ENCODE data around the gene CCL3.
A peak's percentile ranks its signal among the peaks of the same experiment; 100 is the strongest.
"Not testable (repeated sequence)": the region's sequence is repeated elsewhere in the genome, so short reads cannot be mapped to it uniquely, and the experiment has no call there.

CCL3 gene

GRCh38 chr17:36082482-36083120, 7.3 kb downstream of the CCL3 start:
- Mint-ChIP-seq H3K4me3 (peak overlapping the region; percentile 35), H3K4me1 (ENCODE audit: low read depth) (peaks cover 18% of the 10 kb centered on the region), H3K27ac (peak overlapping the region; percentile 78)
- not testable (repeated sequence) for H3K9me3 Mint-ChIP-seq (ENCODE audit: low read depth); H3K27me3 Mint-ChIP-seq; H3K36me3 Mint-ChIP-seq

DNA sequence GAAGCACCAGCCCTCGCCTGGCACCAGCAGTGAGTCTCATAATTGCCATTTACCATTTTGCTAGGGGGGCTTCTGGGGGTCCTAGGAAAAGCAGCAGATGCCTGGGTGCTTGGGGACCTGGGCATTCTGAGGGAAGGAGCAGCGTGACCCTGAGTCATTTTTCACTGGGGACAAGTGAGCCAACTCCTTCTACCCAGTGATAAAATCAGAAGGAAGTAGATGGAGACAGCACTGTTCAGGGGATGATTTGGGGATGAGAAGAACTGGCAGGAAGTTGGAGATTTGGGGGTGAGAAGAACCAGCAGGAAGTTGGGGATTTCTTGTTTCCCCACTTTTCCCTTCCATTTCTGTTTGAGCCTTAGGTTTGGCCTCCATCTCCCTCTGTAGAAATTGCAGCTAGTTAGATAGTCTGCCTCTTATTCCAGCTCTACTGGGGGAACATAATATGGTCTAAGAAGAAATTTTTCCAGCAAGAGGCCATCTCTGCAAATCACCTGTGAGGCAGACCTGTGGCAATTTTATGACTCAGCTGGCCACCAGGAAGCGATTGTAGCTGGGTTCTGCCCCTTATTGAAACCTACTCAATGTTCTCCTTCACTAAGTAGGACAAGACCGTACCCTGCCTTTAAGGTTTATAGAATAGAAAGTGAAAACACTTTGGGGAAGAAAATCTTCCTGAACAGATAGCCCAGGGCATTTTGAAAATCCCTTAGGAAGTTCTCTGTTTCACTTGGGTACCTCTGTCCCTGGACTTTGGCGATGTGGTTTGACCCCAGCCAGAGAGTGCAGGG, 8.1 kb downstream of the CCL3 start:
- not testable (repeated sequence) for H3K36me3 Mint-ChIP-seq; H3K27me3 Mint-ChIP-seq; H3K9me3 Mint-ChIP-seq (ENCODE audit: low read depth)
- Mint-ChIP-seq H3K4me3 (peak overlapping the region; percentile 35), H3K4me1 (ENCODE audit: low read depth) (peaks cover 18% of the 10 kb centered on the region), H3K27ac (peak overlapping the region; percentile 78)

DNA sequence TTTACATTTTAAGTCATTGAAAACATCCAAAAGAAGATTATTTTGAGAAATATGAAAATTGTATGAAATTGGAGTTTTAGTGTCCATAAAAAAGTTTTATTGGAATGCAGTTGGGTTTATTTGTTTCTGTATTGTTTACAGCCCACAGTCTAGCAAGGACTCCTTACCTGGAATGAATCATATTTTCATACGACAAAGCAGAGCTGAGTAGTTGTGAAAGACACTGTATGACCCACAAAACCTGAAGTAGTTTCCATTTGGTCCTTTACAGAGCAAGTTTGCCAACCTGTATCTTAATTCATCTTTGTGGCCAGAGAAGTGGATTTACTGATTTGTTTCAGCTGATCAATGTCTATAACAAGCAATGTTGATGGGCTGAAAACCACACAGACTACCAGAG, 15.6 kb downstream of the CCL3 start:
- Mint-ChIP-seq H3K4me1 (ENCODE audit: low read depth) (peaks cover 9% of the 10 kb centered on the region), H3K27ac (no peak overlapping the region), H3K4me3 (no peak overlapping the region), H3K9me3 (ENCODE audit: low read depth) (no peaks in the 10 kb centered on the region), H3K27me3 (no peaks in the 10 kb centered on the region), H3K36me3 (no peaks in the 10 kb centered on the region)

DNA sequence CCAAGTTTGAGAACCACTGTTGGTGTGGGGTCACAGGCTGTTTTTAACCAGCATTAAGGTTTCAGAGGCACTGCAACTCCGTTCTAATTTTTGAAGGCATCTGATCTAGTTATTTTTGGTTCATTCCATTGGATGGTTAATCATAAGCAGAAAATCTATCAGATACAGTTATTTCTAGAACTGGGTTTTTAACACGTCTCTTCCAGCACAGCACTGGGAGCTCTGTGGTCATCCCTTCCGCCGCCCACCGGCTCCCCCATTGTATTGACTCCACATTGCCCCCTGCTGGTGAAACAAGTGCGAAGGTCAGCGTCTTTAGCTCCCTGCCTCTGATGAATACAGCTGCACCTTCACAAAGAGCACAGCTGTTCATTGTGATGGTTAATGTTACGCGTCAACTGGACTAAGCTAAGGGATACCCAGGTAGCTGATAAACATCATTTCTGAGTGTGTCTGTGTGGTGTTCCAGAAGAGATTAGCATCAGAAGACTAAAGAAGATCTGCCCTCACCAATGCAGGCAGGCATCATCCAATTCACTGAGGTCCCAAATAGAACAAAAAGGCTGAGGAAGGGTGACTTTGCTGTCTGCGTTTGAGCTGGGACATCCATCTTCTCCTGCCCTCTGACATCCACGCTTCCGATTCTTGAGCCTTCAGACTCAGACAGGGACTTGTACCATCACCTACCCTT, 17.4 kb downstream of the CCL3 start:
- Mint-ChIP-seq H3K9me3 (ENCODE audit: low read depth) (no peaks in the 10 kb centered on the region), H3K36me3 (no peaks in the 10 kb centered on the region), H3K27ac (no peak overlapping the region), H3K4me1 (ENCODE audit: low read depth) (peaks cover 9% of the 10 kb centered on the region), H3K27me3 (no peaks in the 10 kb centered on the region), H3K4me3 (no peak overlapping the region)

DNA sequence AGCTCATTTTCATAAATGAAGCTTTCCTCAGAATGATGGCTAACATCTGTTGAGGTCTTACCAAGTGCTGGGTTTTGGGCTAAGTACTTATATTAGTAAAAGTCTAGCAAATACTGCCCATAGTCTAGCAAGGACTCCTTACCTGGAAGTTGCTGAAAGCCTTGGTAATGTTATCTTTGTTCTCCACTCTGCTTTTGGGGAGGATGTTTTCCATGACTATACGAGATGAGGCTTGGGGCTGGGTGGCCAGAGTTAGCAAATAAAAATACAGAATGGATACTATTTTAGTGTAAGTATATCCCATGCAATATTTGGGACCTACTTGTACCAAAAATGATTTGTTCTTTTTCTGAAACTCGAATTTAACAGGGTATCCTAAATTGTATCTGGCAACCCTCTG, 18.2 kb downstream of the CCL3 start:
- Mint-ChIP-seq H3K9me3 (ENCODE audit: low read depth) (no peaks in the 10 kb centered on the region), H3K4me3 (no peak overlapping the region), H3K27ac (no peak overlapping the region), H3K36me3 (no peaks in the 10 kb centered on the region), H3K27me3 (no peaks in the 10 kb centered on the region), H3K4me1 (ENCODE audit: low read depth) (peaks cover 9% of the 10 kb centered on the region)

- Mint-ChIP-seq H3K36me3 (no peaks in the 10 kb centered on the region), H3K9me3 (ENCODE audit: low read depth) (no peaks in the 10 kb centered on the region), H3K27ac (no peak overlapping the region), H3K4me1 (ENCODE audit: low read depth) (peaks cover 9% of the 10 kb centered on the region), H3K4me3 (no peak overlapping the region), H3K27me3 (no peaks in the 10 kb centered on the region)
Measured at GRCh38 chr17:36070427-36070826, 19.5 kb downstream of the CCL3 start.

GRCh38 chr17:36069136-36069535, 20.8 kb downstream of the CCL3 start:
- Mint-ChIP-seq H3K4me1 (ENCODE audit: low read depth) (peaks cover 5% of the 10 kb centered on the region), H3K36me3 (no peaks in the 10 kb centered on the region), H3K27ac (no peak overlapping the region), H3K27me3 (no peaks in the 10 kb centered on the region), H3K4me3 (no peak overlapping the region), H3K9me3 (ENCODE audit: low read depth) (no peaks in the 10 kb centered on the region)

- H3K4me1 Mint-ChIP-seq (ENCODE audit: low read depth) = peaks cover 5% of the 10 kb centered on the region
- no peak overlapping the region for H3K27ac Mint-ChIP-seq
- no peaks in the 10 kb centered on the region for H3K36me3 Mint-ChIP-seq
- no peaks in the 10 kb centered on the region for H3K9me3 Mint-ChIP-seq (ENCODE audit: low read depth)
- H3K4me3 Mint-ChIP-seq = no peak overlapping the region
- no peaks in the 10 kb centered on the region for H3K27me3 Mint-ChIP-seq
Measured at GRCh38 chr17:36068524-36068923, 21.4 kb downstream of the CCL3 start.

DNA sequence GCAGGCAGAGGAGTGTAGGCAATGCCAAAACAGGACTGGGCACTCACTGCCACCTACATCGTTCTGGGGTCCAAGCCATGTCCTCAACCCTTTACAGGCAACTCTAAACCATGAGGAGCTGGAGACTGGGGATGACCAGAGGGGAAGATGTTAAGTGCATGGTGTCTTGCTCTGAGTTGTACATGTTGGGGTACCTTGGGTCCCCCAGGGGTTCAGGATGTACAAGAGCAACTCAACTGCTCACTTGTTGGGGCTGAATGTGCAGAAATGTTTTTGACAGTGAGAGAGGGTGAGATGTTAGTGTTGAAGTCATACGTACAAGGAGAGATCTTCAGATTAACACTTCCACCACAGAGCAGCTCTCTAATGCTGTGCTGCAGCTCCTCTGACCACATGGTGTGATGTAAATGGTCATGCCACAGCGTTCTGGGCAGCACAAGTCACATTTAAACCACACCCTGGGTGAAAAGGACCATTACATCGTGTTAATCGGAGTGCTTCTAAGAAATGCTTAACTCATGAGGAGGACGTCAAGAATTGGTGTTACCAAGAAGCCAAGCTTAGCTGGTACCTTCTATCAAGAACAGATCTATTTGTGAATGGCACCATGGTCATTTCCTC, 23.5 kb downstream of the CCL3 start:
- Mint-ChIP-seq H3K27ac (no peak overlapping the region), H3K4me3 (no peak overlapping the region), H3K36me3 (no peaks in the 10 kb centered on the region), H3K9me3 (ENCODE audit: low read depth) (no peaks in the 10 kb centered on the region), H3K27me3 (no peaks in the 10 kb centered on the region), H3K4me1 (ENCODE audit: low read depth) (no peaks in the 10 kb centered on the region)

DNA sequence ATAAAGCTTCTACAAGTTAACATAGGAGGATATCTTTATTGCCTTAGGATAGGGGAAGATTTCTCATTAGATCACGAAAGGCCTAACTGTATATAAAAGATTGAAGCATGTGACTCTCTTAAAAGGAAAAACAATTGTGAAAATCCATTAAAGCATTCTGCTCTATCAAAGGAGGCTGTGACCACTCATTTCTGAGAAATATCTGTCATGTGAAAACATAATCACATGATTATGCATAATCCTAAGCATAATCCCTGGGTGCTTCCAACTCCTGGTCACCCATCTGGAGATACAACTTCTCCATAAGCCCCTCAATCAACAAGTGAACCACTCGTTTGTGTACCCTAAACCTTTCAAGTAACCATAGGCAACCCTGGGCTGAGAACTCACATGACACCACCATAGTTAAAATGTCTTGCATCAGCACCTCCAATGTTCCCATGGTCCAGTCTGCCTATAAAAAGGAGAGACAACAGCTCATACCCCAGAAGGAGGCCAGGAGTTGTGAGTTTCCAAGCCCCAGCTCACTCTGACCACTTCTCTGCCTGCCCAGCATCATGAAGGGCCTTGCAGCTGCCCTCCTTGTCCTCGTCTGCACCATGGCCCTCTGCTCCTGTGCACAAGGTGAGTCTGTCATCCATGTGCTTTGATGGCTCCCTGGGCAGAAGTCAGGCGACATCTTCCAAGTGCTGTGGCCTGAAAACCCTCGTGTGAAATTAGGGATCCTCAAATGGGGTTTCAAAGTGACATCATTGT, 26.0 kb downstream of the CCL3 start, which contains the start of gene CCL18:
Gene CCL18 (plus strand): TSS at position 487 of the 756 bp plus-strand sequence. CDS start 71 bp downstream, at position 558.
- Mint-ChIP-seq H3K4me3 (no peak within 1 kb of the TSS), H3K9me3 (ENCODE audit: low read depth) (no peaks in the 10 kb centered on the region), H3K27ac (no peak within 1 kb of the TSS), H3K36me3 (no peaks in the 10 kb centered on the region), H3K27me3 (no peaks in the 10 kb centered on the region), H3K4me1 (ENCODE audit: low read depth) (no peaks in the 10 kb centered on the region)

GRCh38 chr17:36060816-36061215, 29.1 kb downstream of the CCL3 start:
- no peak overlapping the region for H3K4me3 Mint-ChIP-seq
- H3K9me3 Mint-ChIP-seq (ENCODE audit: low read depth) = no peaks in the 10 kb centered on the region
- no peak overlapping the region for H3K27ac Mint-ChIP-seq
- no peaks in the 10 kb centered on the region for H3K4me1 Mint-ChIP-seq (ENCODE audit: low read depth)
- H3K36me3 Mint-ChIP-seq = no peaks in the 10 kb centered on the region
- peaks cover 2% of the 10 kb centered on the region for H3K27me3 Mint-ChIP-seq

DNA sequence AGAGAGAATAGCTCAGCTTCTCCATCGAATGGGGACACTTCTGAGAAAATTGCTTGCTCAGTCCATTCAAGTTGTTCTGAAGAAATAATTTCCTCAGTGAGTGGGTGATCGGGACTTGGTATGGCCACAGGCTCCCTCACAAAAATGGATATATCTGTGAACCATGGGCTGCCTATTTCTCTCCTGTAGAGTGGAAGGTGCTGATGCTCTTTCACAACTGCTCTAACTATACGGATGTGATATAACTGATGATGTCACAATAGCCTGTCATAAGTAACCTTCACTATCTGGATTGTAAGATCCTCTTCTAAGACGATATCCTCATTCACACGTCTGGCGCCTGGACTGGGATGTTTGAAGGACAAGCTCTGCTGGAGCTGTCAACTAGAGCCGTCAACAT, 30.5 kb downstream of the CCL3 start:
- H3K36me3 Mint-ChIP-seq = no peaks in the 10 kb centered on the region
- no peak overlapping the region for H3K27ac Mint-ChIP-seq
- H3K4me1 Mint-ChIP-seq (ENCODE audit: low read depth) = no peaks in the 10 kb centered on the region
- no peak overlapping the region for H3K4me3 Mint-ChIP-seq
- H3K27me3 Mint-ChIP-seq = peaks cover 2% of the 10 kb centered on the region
- H3K9me3 Mint-ChIP-seq (ENCODE audit: low read depth) = no peaks in the 10 kb centered on the region

- no peaks in the 10 kb centered on the region for H3K4me1 Mint-ChIP-seq (ENCODE audit: low read depth)
- no peak overlapping the region for H3K4me3 Mint-ChIP-seq
- H3K36me3 Mint-ChIP-seq = no peaks in the 10 kb centered on the region
- H3K27ac Mint-ChIP-seq = no peak overlapping the region
- H3K9me3 Mint-ChIP-seq (ENCODE audit: low read depth) = no peaks in the 10 kb centered on the region
- peaks cover 2% of the 10 kb centered on the region for H3K27me3 Mint-ChIP-seq
Measured at GRCh38 chr17:36057911-36058310, 32.0 kb downstream of the CCL3 start.

DNA sequence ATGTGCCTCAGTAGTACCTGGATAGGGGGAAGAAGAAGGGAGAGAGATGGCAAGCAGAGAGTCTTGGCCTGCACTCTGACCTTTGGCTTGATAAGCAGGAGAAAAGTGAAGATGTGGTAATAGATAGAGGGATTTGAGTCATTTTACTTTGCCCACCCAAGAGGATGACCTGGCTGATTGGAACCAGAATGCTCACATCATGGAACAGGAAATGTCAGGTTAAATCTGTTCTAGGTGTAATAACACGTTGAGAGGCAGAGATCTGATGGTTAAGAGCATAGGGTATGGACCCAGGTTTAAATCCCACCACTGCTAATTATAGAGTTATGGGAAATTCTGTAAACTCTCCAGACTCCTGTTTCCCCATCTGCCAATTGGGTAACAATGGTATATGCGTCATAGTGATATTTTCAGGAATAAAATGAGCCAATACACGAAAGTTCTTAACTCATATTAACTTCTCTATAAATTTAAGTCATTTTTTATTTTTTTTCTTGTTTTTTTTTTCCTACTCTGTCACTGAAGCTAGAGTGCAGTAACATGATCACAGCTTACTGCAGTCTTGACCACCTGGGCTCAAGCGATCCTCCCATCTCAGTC, 33.9 kb downstream of the CCL3 start:
- Mint-ChIP-seq H3K4me1 (ENCODE audit: low read depth) (no peaks in the 10 kb centered on the region), H3K36me3 (no peaks in the 10 kb centered on the region), H3K9me3 (ENCODE audit: low read depth) (peaks cover 5% of the 10 kb centered on the region), H3K27me3 (peaks cover 4% of the 10 kb centered on the region), H3K27ac (no peak overlapping the region), H3K4me3 (no peak overlapping the region)

All from activated naive CD8-positive, alpha-beta T cell (primary cell).